GM18907 (cell line): ENCODE measurements around the gene PNMA6F.
A peak's percentile ranks its signal among the peaks of the same experiment; 100 is the strongest.
"Not testable (repeated sequence)": the region's sequence is repeated elsewhere in the genome, so short reads cannot be mapped to it uniquely, and the experiment has no call there.

Experiments
- ATAC-seq: cut with Tn5 transposase; IDR thresholded peaks from one replicate; pipeline ENCODE4 v1.9.1; 2021; ENCODE audit warnings: mild to moderate bottlenecking, moderate library complexity; ENCODE audit not compliant: unreplicated experiment

Gene PNMA6F

GRCh38 chrX:153336121-153336894 lies 14.7 kb upstream of the PNMA6F start:
- ATAC-seq, result peak; percentile 34

- ATAC-seq, result no peak
Observed at GRCh38 chrX:153334654-153335295, 13.2 kb upstream of the PNMA6F start.

DNA sequence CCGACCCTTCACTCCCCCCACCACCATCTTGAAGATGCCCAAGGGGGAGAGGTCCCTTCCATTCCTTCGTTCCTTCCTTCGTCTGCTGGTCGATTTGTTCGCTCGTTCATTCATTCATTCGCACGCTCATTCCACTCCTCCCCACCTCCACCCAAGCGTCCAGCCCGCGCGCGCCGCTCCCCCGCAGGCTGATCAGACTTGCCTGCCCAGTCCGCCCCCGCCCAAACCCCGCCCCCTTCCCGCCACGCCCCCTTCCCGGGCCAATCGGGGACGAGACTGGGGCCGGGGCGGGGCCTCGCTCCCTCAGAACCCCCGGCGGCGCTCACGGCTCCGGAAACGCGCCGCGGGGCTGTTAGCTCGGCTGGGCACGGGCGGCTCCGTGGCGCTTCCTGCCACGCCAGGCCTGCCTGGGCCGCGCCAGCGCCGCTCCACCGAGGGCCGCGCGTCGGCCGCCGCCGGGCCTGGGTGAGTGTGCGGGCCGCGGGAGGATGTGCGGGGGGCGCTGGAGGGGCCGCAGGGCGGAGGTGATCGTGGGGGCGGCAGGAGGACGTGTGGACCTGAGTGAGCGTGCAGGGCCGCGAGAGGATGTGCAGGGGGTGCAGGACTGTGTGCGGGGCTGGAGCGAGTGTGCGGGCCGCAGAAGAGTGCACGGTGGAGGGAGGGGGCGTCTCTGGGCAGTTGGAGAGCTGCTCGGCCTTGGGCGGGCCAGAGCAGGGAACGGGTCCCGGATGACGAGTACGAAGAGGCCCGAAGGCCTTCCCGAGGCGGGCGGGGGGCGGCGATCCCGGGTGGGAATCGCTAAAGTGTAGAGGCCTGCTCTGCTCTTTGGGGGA lies 12.5 kb upstream of the PNMA6F start, which contains the start of gene ZNF275:
Gene ZNF275 (plus strand): TSS at position 333 of the 833 bp plus-strand sequence. CDS start 2,527 bp downstream, outside the sequence.
- ATAC-seq, result peak; percentile 90

DNA sequence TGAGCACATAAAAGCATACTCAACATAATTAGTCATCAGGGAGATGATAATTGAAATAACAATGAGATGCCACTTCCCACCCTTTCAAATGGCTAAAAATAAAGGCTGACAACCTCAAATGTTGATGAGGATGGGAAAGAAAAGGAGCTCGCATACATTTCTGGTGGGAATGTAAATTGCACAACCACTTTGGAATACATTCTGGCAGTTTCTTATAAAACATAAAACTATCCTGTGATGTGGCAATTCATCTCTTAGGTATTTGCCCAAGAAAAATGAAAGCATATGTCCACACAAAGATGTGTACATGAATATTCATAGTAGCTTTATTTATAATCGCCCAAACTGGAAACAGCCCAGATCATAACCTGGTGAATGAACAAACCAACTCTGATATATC lies 11.7 kb upstream of the PNMA6F start:
- ATAC-seq, result peak; percentile 7

DNA sequence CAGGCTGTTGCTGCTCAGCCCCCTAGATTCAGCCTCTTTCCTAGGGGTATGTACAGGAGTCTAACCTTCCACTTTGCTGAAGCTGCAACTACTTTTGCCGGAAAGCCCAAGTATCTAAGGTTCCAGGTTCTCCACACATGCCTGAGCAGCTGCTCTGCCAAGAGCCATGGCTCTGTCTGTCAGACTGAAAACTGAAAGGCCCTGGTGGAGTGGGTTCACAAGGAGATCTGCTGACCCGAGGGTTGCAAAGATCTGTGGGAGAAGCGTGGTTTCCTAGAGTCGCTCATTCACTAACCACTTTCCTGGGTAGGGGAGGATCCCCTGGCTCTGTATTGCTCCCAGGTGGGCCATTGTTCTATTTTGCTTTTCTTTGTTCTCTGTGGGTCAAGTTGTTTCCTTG lies 6.0 kb upstream of the PNMA6F start:
- ATAC-seq, result no peak

GRCh38 chrX:153320555-153321184 lies 897 bp downstream of the PNMA6F start:
- ATAC-seq, result no peak

- not testable (repeated sequence) for ATAC-seq
Observed at GRCh38 chrX:153320047-153320443, 1.5 kb downstream of the PNMA6F start.

DNA sequence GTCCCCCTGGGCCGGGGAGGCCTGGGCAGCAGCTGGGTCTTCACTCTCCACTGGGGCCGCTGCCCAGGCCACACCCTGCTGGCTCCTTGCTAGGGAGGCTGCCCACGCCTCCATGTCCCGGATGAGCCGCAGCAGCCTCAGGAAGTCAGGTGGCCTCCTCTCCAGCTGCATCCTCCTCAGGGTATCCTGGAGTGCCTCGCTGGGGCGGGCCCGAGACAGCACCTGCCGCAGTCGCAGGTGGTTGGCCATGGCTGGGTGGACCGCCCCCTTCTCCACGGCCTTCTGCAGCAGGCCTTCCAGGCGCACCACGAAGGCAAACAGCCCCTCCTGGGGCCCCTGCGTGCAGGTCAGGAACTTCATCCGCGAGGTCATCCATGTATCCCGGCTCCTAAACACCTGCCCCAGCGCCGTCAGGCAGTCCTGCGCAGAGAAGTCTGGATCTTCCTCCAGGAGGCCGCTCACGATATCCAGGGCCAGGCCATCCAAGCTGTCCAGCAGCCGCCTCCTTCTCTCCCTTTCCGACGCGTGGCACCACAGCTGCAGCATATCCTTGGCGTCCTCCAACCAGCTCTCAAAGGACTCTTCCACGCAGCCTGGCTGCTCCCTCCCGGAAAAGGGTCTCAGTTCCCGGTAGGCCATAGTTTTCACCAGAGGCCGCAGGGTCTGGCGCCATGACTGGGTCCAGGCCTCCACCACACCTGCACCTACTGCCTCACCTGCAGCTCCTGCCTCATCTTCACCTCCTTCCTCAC lies 2.1 kb downstream of the PNMA6F start:
- ATAC-seq, result no peak

- no peak for ATAC-seq
Observed at GRCh38 chrX:153318811-153319210, 2.8 kb downstream of the PNMA6F start.

DNA sequence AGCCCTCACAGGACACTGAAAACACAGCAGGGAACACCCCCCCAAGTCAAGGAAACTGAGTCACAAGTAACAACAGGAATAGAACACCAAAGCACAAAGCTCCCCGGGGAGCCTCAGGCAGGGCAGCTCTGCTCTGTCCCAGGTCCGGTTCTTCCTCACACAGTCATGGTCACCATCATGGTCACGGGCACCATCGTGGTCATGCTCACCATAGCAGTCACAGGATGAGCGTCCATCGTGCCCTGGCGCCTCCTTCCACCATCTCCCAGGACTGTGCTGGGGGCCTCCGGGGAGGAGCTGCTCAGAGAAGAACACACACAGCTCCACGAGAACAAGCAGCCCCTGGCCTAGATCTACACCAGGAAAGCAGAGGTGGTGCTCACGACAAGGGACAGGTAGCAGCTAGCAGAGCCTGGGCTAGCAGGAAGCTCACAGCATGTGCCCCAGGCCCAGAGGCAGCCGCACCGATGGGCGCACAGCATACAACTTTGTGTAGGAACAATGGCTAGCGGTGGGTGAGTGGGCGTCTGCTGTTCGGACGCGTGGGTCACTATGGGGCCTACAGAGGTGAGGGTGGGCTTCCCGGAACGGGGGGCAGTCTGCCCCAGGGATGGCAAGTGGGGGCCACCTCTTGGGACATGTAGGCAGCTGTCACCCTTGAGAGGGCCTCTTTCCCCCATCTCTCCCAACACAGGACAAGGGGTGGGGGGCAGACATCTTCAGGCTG lies 3.4 kb downstream of the PNMA6F start:
- ATAC-seq, result no peak

GRCh38 chrX:153317306-153317705 lies 4.3 kb downstream of the PNMA6F start:
- no peak for ATAC-seq

DNA sequence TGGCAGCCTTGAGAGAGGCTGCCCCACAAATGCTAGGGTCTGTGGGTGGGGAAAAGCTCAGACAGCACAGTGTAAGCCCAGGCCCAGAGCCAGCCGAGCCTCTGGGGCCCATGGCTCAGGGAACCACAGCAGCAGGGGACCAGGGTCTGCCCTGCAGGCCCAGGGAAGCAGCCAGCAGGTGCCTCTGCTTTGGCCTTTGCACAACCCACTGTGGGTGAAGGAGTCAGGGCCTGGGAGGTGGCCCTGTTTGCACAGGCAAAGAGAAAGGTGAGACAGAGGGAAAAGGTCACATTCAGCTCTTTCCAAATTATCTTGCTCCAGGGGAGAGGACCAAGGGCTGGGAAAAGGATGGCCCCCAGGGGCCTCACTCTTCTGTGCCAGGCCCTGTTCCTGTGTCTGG lies 8.7 kb downstream of the PNMA6F start:
- no peak for ATAC-seq

DNA sequence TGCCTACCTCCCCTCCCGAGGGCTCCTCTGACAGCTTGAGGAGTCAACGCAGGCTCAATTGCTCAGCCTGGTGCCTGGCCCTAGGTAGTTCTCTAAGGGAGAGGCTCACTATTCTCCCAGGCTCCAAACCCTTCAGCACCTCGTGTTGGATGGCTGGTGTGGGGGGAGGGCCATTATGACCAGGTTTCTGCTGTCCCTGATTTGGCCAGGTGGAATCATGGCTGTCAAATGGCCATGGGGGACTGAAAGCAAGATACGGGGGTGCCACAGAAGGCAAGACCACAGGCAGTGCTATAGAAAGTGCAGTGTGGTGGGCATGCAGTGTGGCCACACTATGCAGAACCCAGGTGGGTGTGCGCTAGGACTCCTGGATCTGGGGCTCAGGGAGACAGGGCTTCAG lies 9.5 kb downstream of the PNMA6F start:
- no peak for ATAC-seq

DNA sequence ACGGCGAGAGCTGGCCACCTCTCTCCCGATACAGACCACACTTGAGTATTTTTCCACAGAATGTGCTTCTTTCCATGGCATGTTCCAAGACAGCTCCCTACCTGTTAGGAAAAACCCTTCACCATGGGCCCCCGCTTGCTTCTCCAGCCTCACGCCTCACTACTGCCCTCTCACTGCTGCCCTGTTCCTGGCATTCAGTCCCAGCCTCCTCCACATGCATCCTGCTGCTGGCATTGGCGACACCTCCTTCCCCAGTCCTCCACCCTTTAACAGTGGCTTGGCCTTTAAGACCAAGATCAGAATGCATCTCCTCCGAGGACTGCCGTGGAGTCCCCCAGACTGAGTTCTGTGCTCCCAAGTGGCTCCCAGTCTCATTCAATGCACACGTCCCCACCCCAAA lies 10.7 kb downstream of the PNMA6F start:
- ATAC-seq, result no peak

DNA sequence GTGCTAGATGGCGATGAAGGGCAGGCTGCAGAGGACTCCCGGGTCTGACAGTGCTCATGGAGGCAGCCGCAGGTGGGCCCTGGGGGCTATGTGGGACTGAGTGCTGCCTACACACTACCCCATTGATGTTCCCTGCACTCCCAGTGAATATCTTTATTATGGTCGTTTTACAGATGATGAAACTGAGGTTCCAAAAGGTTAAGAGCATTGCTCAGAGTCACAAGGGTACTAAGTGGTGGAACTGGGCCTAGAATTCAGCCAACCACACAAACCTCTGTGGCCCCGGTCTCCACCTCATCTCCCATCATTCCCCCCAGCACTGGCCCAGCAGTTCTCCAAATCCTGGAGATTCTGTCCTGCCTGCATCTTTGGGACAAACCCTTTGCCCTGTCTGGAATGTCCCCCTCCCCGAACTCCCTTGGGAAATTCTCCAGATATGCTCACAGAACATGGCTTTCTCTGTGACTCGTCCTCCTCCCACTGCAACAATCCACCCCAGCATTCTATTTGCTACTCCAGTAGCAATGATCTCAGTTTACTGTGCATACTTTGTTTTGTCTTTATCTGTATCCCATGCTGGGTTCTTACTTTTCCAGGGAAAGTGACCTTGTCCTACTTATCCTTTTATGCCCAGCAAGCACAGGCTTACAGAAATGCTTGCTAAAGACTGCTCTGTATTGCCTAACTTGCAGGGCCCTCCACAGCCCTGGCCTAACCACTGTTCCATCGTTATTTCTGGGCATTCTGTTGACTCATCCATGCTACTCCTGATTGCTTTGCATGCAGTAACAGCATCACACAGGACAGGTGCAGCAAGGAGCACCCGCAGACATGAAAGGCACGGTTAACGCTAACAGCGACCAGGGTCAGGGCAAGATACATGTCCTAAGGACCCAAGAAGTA lies 14.0 kb downstream of the PNMA6F start:
- no peak for ATAC-seq

DNA sequence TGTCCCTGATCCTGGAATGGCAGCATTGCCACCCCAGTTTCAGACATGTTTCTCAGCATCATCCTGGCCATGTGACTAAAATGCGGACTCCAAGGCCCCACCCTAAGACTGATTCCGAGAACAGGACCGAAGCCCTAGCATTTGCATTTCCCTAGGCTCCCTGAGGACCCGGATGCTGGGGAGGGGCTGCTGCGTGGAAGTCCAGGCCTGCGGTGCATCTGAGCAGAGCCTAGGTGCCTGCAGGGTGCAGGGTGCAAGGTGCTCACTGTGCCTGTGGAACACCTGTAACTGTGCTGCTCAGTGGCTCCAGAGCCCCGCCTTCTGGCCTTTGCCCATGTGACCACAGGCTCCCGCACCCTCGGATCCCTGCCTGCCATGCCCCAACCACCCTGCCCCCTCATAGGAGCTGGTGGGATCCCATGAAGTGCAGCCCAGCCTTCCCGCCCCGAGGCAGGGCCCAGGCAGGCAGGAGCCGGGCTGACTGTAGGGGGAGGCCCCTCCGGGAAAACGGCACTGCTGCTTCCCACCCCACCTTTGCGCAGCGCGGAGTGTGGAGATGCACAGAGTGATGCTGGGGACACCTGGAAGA lies 14.9 kb downstream of the PNMA6F start:
- no peak for ATAC-seq

GRCh38 chrX:153305972-153306371 lies 15.6 kb downstream of the PNMA6F start:
- no peak for ATAC-seq

DNA sequence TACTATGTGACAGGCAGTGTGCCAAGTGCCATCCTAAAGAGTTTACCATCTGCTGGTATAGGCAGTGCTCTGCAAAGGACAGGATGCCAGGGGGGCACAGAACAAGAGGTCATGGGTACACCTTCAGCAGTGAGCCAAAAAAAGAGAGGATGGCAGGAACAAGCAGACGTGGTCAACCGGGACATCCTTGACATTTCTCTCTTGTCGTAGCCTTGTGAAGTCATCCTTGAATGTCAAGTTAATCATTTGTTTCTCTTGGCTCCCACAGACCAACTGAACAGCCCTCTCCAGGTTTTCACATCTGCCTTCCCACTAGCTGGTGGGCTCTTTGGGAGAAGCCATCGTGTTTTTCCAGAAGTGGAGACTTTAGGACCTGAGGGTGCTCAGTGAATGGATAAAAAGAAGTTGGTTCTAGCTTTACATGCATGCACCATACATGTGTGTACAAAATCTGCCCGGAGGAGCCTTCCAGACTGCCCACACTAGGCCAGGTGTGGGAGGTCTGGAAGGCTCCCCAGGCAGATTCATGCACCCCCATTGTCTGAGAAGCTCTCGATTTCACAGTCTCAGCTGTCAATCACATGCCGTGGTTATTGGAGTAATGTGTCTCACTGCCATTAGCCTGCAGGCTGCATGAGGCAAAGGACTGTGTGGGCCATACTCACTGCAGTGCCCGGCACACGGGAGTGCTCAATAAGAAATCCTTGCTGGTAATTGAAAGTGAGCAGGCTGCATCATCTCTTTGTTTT lies 16.4 kb downstream of the PNMA6F start:
- no peak for ATAC-seq
